Neuron (in vitro differentiated cells): ENCODE data around the gene LRP1B.

ENCODE experiments used
- H2AFZ ChIP-seq: one replicate; pipeline ENCODE4 v1.6.1; 2013; ENCODE audit warnings: low read depth, mild to moderate bottlenecking, inconsistent platforms, low read length, moderate library complexity
- H3K27me3 ChIP-seq: one replicate; pipeline ENCODE4 v1.6.1; 2013; ENCODE audit warnings: low read length; ENCODE audit not compliant: insufficient read depth
- H3K36me3 ChIP-seq: one replicate; pipeline ENCODE4 v1.6.1; 2013; ENCODE audit warnings: low read length; ENCODE audit not compliant: insufficient read depth
- H3K4me1 ChIP-seq: one replicate; pipeline ENCODE4 v1.6.1; 2013; ENCODE audit warnings: low read length; ENCODE audit not compliant: insufficient read depth
- H3K4me3 ChIP-seq: 2 replicates; pipeline ENCODE4 v1.5.1; 2013; ENCODE audit warnings: mild to moderate bottlenecking, low read length, moderate library complexity
- H3K9me3 ChIP-seq: one replicate; pipeline ENCODE4 v1.6.1; 2013; ENCODE audit warnings: low read length

LRP1B gene

DNA sequence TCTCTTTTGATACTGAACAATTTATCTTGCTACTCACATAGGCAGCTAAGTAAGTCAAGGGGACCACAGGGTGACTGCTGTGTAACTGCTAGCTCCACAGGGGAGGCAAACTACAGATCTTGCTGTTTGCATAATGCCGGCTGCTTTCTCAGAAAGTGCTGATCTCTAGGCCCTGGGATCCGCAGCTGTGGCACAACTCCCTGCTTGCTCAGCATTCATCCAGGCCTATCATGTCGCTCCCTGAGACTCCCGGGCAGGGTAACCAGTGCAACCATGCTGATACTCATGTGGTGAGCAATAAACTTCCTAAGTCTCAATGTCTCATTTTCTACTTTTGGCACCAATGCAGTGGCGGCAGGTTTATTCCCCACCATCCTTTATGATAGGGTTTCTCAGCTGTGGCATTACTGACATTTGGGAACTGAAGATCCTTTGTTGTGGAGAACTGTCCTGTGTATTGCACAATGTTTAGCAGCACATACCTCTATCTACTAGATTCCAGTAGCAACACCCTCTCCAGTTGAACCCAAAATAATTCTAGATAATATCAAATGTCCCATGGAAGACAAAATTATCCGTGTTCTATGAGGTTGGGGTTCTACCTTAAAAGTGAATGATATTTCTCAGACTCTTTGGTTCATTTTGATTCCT is 1101.3 kb downstream of the LRP1B start:
- Histone ChIP-seq H3K36me3 (no peaks in the 10 kb centered on the region), H3K9me3 (no peaks in the 10 kb centered on the region), H3K27me3 (no peaks in the 10 kb centered on the region), H2AFZ (no peak overlapping the region), H3K4me1 (no peaks in the 10 kb centered on the region), H3K4me3 (no peak overlapping the region)

- Histone ChIP-seq H3K36me3 (no peaks in the 10 kb centered on the region), H2AFZ (no peak overlapping the region), H3K4me3 (no peak overlapping the region), H3K9me3 (no peaks in the 10 kb centered on the region), H3K27me3 (no peaks in the 10 kb centered on the region), H3K4me1 (peaks cover 4% of the 10 kb centered on the region)
Observed at GRCh38 chr2:141027221-141027620, 1103.6 kb downstream of the LRP1B start.

- no peaks in the 10 kb centered on the region for H3K36me3 ChIP-seq
- H3K4me3 ChIP-seq = no peak overlapping the region
- H3K9me3 ChIP-seq = no peaks in the 10 kb centered on the region
- no peak overlapping the region for H2AFZ ChIP-seq
- H3K27me3 ChIP-seq = no peaks in the 10 kb centered on the region
- peaks cover 4% of the 10 kb centered on the region for H3K4me1 ChIP-seq
Observed at GRCh38 chr2:141021611-141022010, 1109.2 kb downstream of the LRP1B start.

- Histone ChIP-seq H3K27me3 (no peaks in the 10 kb centered on the region), H3K4me3 (no peak overlapping the region), H2AFZ (no peak overlapping the region), H3K36me3 (no peaks in the 10 kb centered on the region), H3K9me3 (no peaks in the 10 kb centered on the region), H3K4me1 (peaks cover 4% of the 10 kb centered on the region)
Observed at GRCh38 chr2:141021109-141021508, 1109.7 kb downstream of the LRP1B start.

- H3K27me3 ChIP-seq = no peaks in the 10 kb centered on the region
- peaks cover 4% of the 10 kb centered on the region for H3K4me1 ChIP-seq
- H3K9me3 ChIP-seq = no peaks in the 10 kb centered on the region
- H3K36me3 ChIP-seq = no peaks in the 10 kb centered on the region
- H3K4me3 ChIP-seq = no peak overlapping the region
- H2AFZ ChIP-seq = no peak overlapping the region
Observed at GRCh38 chr2:141020346-141020745, 1110.5 kb downstream of the LRP1B start.

- Histone ChIP-seq H3K36me3 (no peaks in the 10 kb centered on the region), H2AFZ (no peak overlapping the region), H3K9me3 (no peaks in the 10 kb centered on the region), H3K4me1 (no peaks in the 10 kb centered on the region), H3K27me3 (no peaks in the 10 kb centered on the region), H3K4me3 (no peak overlapping the region)
Observed at GRCh38 chr2:141015341-141016047, 1115.3 kb downstream of the LRP1B start.

DNA sequence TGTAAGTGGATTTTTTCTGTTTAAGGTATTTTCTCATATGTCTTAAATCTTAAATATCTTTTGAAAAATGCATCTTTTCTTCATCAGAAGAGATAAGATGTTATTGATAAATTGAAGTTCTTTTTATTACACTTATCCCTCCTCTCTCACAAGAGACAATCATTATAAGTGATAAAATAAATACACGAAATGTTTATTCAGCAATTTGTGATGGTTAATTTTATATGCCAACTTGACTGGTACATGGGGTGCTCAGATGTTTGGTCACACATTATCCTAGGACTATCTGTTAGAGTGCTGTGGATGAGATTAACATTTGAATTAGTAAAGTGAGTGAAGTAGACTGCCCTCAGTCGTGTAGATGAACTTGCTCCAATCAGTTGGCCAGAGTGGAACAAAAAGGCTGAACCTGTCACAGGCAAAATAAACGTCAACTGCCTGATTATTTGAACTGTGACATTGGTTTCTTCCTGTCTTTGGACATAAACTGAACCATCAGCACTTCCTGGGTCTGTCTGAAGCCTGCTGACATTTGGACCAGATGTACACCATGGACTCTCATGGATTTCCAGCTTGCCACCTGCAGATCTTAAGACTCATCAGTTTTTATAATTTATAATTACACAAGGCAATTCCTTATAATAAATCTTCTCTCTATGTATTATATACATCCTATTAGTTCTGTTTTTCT is 1126.7 kb downstream of the LRP1B start:
- no peak overlapping the region for H2AFZ ChIP-seq
- no peaks in the 10 kb centered on the region for H3K4me1 ChIP-seq
- H3K9me3 ChIP-seq = no peaks in the 10 kb centered on the region
- H3K27me3 ChIP-seq = no peaks in the 10 kb centered on the region
- H3K4me3 ChIP-seq = no peak overlapping the region
- H3K36me3 ChIP-seq = no peaks in the 10 kb centered on the region

- Histone ChIP-seq H2AFZ (no peak overlapping the region), H3K4me3 (no peak overlapping the region), H3K36me3 (no peaks in the 10 kb centered on the region), H3K4me1 (no peaks in the 10 kb centered on the region), H3K9me3 (no peaks in the 10 kb centered on the region), H3K27me3 (no peaks in the 10 kb centered on the region)
Observed at GRCh38 chr2:141001750-141002149, 1129.1 kb downstream of the LRP1B start.

- H3K4me3 ChIP-seq = no peak overlapping the region
- H2AFZ ChIP-seq = no peak overlapping the region
Observed at GRCh38 chr2:140998577-140998976, 1132.2 kb downstream of the LRP1B start.

GRCh38 chr2:140998017-140998416 is 1132.8 kb downstream of the LRP1B start:
- Histone ChIP-seq H3K36me3 (no peaks in the 10 kb centered on the region), H3K9me3 (no peaks in the 10 kb centered on the region), H3K4me3 (no peak overlapping the region), H2AFZ (no peak overlapping the region), H3K27me3 (no peaks in the 10 kb centered on the region), H3K4me1 (no peaks in the 10 kb centered on the region)

More at GRCh38 chr2:140998577-140998976, 1132.2 kb downstream of the LRP1B start:
- H3K27me3 ChIP-seq = no peaks in the 10 kb centered on the region
- no peaks in the 10 kb centered on the region for H3K36me3 ChIP-seq
- H3K9me3 ChIP-seq = no peaks in the 10 kb centered on the region
- H3K4me1 ChIP-seq = no peaks in the 10 kb centered on the region

GRCh38 chr2:140994856-140995255 is 1136.0 kb downstream of the LRP1B start:
- Histone ChIP-seq H3K9me3 (no peaks in the 10 kb centered on the region), H2AFZ (peak overlapping the region; percentile 7), H3K36me3 (no peaks in the 10 kb centered on the region), H3K27me3 (no peaks in the 10 kb centered on the region), H3K4me3 (no peak overlapping the region), H3K4me1 (no peaks in the 10 kb centered on the region)

DNA sequence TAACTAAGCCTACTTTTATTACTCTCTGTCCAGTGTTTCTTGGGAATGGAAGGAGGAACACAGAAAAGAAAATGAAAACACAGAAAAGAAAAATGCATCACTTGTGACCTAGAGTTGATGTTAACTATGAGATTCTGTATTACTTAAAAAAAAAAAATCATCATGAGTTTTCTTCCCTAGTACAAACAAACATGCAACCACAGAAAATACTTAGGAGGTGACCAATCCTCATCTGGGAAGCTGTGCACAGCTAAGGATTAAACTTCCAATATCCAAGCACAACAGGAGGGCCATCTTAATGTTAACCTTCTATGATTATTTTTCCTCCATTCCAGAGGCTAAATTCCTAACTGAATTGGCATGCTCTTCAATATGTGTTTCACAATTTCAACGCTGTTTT is 1140.4 kb downstream of the LRP1B start:
- no peaks in the 10 kb centered on the region for H3K9me3 ChIP-seq
- H3K4me3 ChIP-seq = no peak overlapping the region
- no peaks in the 10 kb centered on the region for H3K27me3 ChIP-seq
- H3K36me3 ChIP-seq = no peaks in the 10 kb centered on the region
- H3K4me1 ChIP-seq = no peaks in the 10 kb centered on the region
- no peak overlapping the region for H2AFZ ChIP-seq

- Histone ChIP-seq H3K27me3 (no peaks in the 10 kb centered on the region), H3K4me3 (no peak overlapping the region), H3K36me3 (no peaks in the 10 kb centered on the region), H2AFZ (no peak overlapping the region), H3K4me1 (no peaks in the 10 kb centered on the region), H3K9me3 (no peaks in the 10 kb centered on the region)
Observed at GRCh38 chr2:140988597-140988996, 1142.2 kb downstream of the LRP1B start.
